Hepatocyte (in vitro differentiated cells): ENCODE results near the gene CD99L2. TPM values are rescaled to one million over a fixed set of nuclear protein-coding genes. Genes with fewer than 3 reads are reported as not detected.

ENCODE experiments used
- DNase-seq: peaks from one replicate; pipeline ENCODE4 v3.0.0-alpha.2; 2016; ENCODE audit warnings: low spot score
- H2AFZ ChIP-seq: fragments of 200-600 bp; sonication (generic); 2 replicates; pipeline ENCODE4 v1.6.0; 2016; ENCODE audit warnings: antibody characterized with exemption, mild to moderate bottlenecking
- H3K27ac ChIP-seq: fragments of 200-600 bp; sonication (generic); 2 replicates; pipeline ENCODE4 v1.5.1; 2016; ENCODE audit warnings: mild to moderate bottlenecking
- H3K27me3 ChIP-seq: fragments of 200-600 bp; sonication (generic); 2 replicates; pipeline ENCODE4 v1.6.1; 2016
- H3K36me3 ChIP-seq: fragments of 200-600 bp; sonication (generic); replicated peaks from 2 replicates; pipeline ENCODE4 v1.5.1; 2016; ENCODE audit warnings: low read depth; ENCODE audit not compliant: insufficient read depth
- H3K4me1 ChIP-seq: fragments of 200-600 bp; sonication (generic); 2 replicates; pipeline ENCODE4 v1.5.1; 2016; ENCODE audit warnings: mild to moderate bottlenecking, moderate library complexity; ENCODE audit not compliant: insufficient read depth
- H3K4me2 ChIP-seq: fragments of 200-600 bp; sonication (generic); 2 replicates; pipeline ENCODE4 v1.6.0; 2016
- H3K4me3 ChIP-seq: fragments of 200-600 bp; sonication (generic); 2 replicates; pipeline ENCODE4 v1.5.1; 2016; ENCODE audit warnings: mild to moderate bottlenecking
- H3K79me2 ChIP-seq: fragments of 200-600 bp; sonication (generic); 2 replicates; pipeline ENCODE4 v1.6.0; 2017; ENCODE audit warnings: mild to moderate bottlenecking
- H3K9me2 ChIP-seq: fragments of 200-600 bp; sonication (generic); replicated peaks from 2 replicates; pipeline ENCODE4 v1.6.0; 2017; ENCODE audit warnings: mild to moderate bottlenecking; ENCODE audit not compliant: insufficient read depth
- H3K9me3 ChIP-seq: fragments of 200-600 bp; sonication (generic); 2 replicates; pipeline ENCODE4 v1.5.1; 2016; ENCODE audit warnings: low read depth, mild to moderate bottlenecking
- H4K20me1 ChIP-seq: fragments of 200-600 bp; sonication (generic); 2 replicates; pipeline ENCODE4 v1.6.0; 2016; ENCODE audit warnings: mild to moderate bottlenecking; ENCODE audit not compliant: insufficient read depth, poor library complexity, severe bottlenecking
- EZH2 ChIP-seq: fragments of 200-600 bp; sonication (generic); IDR thresholded peaks from 2 replicates; pipeline ENCODE4 v1.6.1; 2016; ENCODE audit warnings: antibody characterized with exemption, mild to moderate bottlenecking, borderline replicate concordance
- EZH2phosphoT487 ChIP-seq: fragments of 200-600 bp; sonication (generic); IDR thresholded peaks from one replicate; pipeline ENCODE4 v1.6.1; 2018; ENCODE audit warnings: antibody characterized with exemption, mild to moderate bottlenecking, low read depth, moderate library complexity; ENCODE audit not compliant: unreplicated experiment, severe bottlenecking
- WGBS: methylation state at CpG from one replicate; pipeline ENCODE4 v1.1.6; 2016; ENCODE audit warnings: low lambda C conversion rate; ENCODE audit errors: missing lambda C conversion rate; 5-methylcytosine and 5-hydroxymethylcytosine counted together
- polyA plus RNA-seq: library from polyadenylated mRNA; unstranded; fragments of >200 nt; fragmentation: Nextera tagmentation; extraction: Ambion mirVana; gene quantifications from 2 replicates; pipeline ENCODE4 v1.2.1, GENCODE V29; 2016
- total RNA-seq: library from RNA; depleted of rRNA; stranded (reverse); fragments of >200 nt; gene quantifications from 2 replicates; pipeline ENCODE4 v1.2.3, GENCODE V29; 2014
- TF ChIP-seq, protein P1 (sequence below): fragments of 200-600 bp; sonication (generic); IDR thresholded peaks from 2 replicates; pipeline ENCODE4 v1.5.1; 2016; ENCODE audit warnings: antibody characterized with exemption, mild to moderate bottlenecking; ENCODE audit not compliant: poor library complexity

The CD99L2 gene
- total and polyA plus RNA-seq, 2 experiments from 2014 or later, result 32.0 to 35.1 TPM

DNA sequence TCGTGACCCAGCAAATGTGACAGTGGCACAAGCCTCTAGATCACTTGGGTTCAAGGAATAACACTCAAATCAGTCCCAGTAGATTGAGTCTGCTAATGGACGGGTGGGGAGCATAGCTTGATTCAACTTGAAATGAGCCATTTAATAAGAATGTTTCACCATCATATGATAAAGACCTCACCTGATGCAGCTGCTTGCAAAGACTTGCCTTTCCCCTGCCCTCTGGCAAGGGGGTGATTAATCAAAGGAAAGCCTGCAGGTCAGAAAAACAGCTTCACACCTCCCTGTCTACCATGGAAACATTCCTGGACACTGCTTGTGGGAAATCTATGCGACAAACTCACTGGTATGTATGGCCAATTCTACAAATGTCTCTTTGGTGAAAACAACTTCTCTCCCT is 54.5 kb downstream of the CD99L2 start:
- Histone ChIP-seq H3K4me1 (no peaks in the 10 kb centered on the region), H2AFZ (no peak overlapping the region), H3K9me2 (no peaks in the 10 kb centered on the region), H3K27me3 (no peaks in the 10 kb centered on the region), H3K4me2 (no peak overlapping the region), H3K9me3 (no peaks in the 10 kb centered on the region), H3K27ac (no peak overlapping the region), H3K36me3 (no peaks in the 10 kb centered on the region), H3K4me3 (no peak overlapping the region), H3K79me2 (peaks cover 2% of the 10 kb centered on the region), H4K20me1 (no peaks in the 10 kb centered on the region)
- TF ChIP-seq EZH2phosphoT487 (no peak), EZH2 (no peak)
- TF ChIP-seq, protein P1, sequence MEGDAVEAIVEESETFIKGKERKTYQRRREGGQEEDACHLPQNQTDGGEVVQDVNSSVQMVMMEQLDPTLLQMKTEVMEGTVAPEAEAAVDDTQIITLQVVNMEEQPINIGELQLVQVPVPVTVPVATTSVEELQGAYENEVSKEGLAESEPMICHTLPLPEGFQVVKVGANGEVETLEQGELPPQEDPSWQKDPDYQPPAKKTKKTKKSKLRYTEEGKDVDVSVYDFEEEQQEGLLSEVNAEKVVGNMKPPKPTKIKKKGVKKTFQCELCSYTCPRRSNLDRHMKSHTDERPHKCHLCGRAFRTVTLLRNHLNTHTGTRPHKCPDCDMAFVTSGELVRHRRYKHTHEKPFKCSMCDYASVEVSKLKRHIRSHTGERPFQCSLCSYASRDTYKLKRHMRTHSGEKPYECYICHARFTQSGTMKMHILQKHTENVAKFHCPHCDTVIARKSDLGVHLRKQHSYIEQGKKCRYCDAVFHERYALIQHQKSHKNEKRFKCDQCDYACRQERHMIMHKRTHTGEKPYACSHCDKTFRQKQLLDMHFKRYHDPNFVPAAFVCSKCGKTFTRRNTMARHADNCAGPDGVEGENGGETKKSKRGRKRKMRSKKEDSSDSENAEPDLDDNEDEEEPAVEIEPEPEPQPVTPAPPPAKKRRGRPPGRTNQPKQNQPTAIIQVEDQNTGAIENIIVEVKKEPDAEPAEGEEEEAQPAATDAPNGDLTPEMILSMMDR, result no peak
- DNase-seq, result no peak
- WGBS, result 81% methylated on average over 3 of the region's 3 CpGs

DNA sequence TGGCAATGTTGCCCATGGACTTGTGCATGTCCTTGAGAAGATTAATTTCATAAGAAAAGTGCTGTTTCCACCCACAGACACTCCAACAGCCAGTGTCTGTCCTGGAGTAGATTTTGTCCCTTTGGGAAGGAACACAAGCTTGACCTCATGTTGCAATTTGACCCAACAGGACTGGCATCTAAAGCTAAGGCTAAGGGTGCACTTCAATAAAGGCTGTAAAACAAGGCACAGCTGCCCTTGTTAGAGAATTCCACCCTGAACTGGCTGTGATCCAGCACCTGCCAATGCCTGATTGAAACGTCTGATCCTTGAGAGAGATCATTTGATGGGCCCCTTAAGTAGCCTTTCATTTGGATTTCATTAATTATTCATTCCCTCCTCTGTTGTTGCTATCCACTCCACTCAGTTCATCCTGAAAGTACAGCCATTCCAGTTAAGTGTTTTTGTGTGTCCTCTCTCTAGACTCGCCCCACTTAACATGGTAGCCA is 56.2 kb downstream of the CD99L2 start:
- Histone ChIP-seq H3K36me3 (no peaks in the 10 kb centered on the region), H3K9me3 (no peaks in the 10 kb centered on the region), H3K79me2 (no peaks in the 10 kb centered on the region), H4K20me1 (no peaks in the 10 kb centered on the region), H3K27ac (no peak overlapping the region), H3K4me2 (no peak overlapping the region), H3K9me2 (no peaks in the 10 kb centered on the region), H3K4me1 (no peaks in the 10 kb centered on the region), H3K27me3 (no peaks in the 10 kb centered on the region), H2AFZ (no peak overlapping the region), H3K4me3 (no peak overlapping the region)
- TF ChIP-seq EZH2phosphoT487, result no peak
- 79% methylated on average over 2 of the region's 2 CpGs for WGBS
- DNase-seq, result no peak

GRCh38 chrX:150841456-150842197 is 56.8 kb downstream of the CD99L2 start:
- H3K36me3 ChIP-seq, result no peaks in the 10 kb centered on the region
- H3K9me2 ChIP-seq, result no peaks in the 10 kb centered on the region
- no peak overlapping the region for H2AFZ ChIP-seq
- no peaks in the 10 kb centered on the region for H3K27me3 ChIP-seq
- H3K27ac ChIP-seq, result no peak overlapping the region
- TF ChIP-seq, protein P1, result no peak
- no peak overlapping the region for H3K4me2 ChIP-seq
- no peaks in the 10 kb centered on the region for H3K79me2 ChIP-seq
- H3K4me1 ChIP-seq, result no peaks in the 10 kb centered on the region
- H4K20me1 ChIP-seq, result no peaks in the 10 kb centered on the region
- no peak overlapping the region for H3K4me3 ChIP-seq
- no peak for DNase-seq
- H3K9me3 ChIP-seq, result no peaks in the 10 kb centered on the region
- 77% methylated on average over 6 of the region's 6 CpGs for WGBS

- H3K9me2 ChIP-seq, result no peaks in the 10 kb centered on the region
- no peak for DNase-seq
- no peak overlapping the region for H3K27ac ChIP-seq
- TF ChIP-seq EZH2 (no peak), EZH2phosphoT487 (no peak)
- TF ChIP-seq, protein P1, result no peak
- 87% methylated on average over 4 of the region's 4 CpGs for WGBS
- H3K79me2 ChIP-seq, result no peaks in the 10 kb centered on the region
- no peaks in the 10 kb centered on the region for H3K36me3 ChIP-seq
- no peaks in the 10 kb centered on the region for H3K9me3 ChIP-seq
- peaks cover 3% of the 10 kb centered on the region for H4K20me1 ChIP-seq
- no peaks in the 10 kb centered on the region for H3K27me3 ChIP-seq
- H3K4me1 ChIP-seq, result no peaks in the 10 kb centered on the region
- H2AFZ ChIP-seq, result no peak overlapping the region
- no peak overlapping the region for H3K4me2 ChIP-seq
- no peak overlapping the region for H3K4me3 ChIP-seq
These were observed 60.6 kb downstream of the CD99L2 start for GRCh38 chrX:150837845-150838244.
